NCI-H2107 treated with DMSO at 0.1 percent for 48 hours (cell line): ENCODE measurements around the gene SPEF2.
"Not testable (repeated sequence)": the region's sequence is repeated elsewhere in the genome, so short reads cannot be mapped to it uniquely, and the experiment has no call there.

Experiments used
- DNase-seq: peaks from one replicate; lab custom pipeline; 2025; ENCODE audit not compliant: unreplicated experiment; lab: John Stamatoyannopoulos, UW

SPEF2 gene

DNA sequence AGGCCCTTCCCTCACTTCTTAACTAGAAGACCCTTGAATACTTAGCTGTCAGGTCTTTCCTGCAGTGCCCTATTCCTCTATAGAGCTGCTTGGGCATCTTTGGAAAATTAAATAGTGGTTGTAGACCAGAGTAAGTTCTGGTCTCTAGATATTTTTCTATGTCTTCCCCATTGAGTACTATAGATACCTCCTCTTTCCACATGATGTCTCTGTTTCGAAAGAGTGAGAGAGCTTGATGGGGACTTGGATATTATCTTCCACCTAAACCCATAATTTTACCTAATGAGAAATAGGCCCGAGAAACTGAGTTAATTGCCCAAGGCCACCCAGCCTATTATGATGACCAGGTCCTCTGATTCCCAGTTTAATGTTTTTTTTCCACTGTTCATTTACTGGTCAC lies 40.2 kb downstream of the SPEF2 start:
- no peak for DNase-seq

- no peak for DNase-seq
These were observed 41.9 kb downstream of the SPEF2 start for GRCh38 chr5:35659556-35659955.

DNA sequence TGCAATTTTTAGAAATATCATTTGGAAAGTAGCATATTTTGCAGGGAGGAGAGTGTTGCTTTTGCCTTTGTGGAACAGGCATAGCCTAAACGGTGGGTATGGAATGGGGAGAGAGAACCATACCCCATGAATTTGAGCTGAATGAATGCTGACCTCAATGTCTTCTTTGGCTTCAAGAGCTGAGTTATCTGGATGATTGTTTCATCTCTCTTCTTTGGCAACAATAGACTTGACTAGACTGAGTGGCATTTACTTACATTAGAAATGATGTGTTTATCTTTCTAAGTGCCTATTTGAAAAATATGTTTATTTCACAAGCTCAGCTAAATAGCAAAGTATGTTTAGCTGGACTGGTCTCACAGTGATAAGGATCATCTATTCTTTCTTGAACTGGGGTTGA lies 42.8 kb downstream of the SPEF2 start:
- no peak for DNase-seq

GRCh38 chr5:35664584-35664983 lies 46.9 kb downstream of the SPEF2 start:
- DNase-seq = no peak

DNA sequence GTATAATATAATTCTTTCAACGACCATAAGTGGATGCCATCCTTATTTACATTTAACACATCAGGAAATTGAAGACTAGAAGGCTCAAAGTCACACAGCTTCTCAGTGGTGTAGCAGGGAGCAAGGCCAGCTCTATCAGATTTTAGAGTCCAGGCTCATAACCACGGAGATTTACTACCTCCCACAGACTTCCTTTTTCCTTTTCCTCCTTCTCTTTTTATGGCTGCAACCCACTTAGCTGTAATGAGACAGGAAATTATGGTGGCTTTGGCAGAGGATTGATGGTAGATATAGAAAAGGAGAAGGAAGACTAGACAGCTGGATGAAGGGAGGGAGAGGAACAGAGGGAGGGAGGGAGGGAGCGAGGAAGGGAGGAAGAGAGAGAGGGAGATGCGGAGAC lies 47.4 kb downstream of the SPEF2 start:
- DNase-seq = no peak

GRCh38 chr5:35668319-35668718 lies 50.7 kb downstream of the SPEF2 start:
- DNase-seq = no peak

GRCh38 chr5:35668794-35669193 lies 51.1 kb downstream of the SPEF2 start:
- no peak for DNase-seq

DNA sequence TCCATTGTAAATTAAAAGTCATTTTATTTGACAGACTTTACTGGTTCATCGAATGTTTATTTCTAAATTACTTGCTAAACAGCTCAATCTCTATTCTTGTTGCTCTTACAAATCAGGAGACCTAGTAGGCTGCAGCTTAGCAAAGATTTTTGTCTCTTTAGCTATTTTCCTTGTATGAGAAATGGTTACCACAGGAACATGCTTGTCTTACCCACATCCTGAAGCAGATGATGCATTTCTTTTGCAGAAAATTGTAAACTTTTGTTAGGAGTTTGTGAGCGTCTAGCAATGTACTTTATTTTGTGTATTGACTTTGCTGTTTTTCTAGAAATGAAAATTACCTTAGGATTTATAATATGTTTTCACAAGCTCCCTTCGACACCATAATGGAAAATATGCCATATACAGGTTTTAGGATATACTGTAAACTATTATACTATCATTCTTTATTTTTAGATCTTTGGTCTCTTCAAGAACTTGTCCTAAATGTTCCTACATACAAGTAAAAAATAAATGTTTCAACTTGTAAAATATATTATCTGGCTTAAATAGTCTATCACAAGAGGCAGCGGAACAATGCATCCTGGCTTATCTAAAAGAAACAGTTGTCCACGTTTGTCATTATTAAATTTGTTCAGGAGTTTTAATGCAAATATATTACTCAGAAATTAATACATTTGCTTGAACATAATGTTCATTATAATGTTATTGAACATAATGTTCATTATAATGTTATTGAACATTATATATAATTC lies 54.1 kb downstream of the SPEF2 start:
- DNase-seq = no peak

DNA sequence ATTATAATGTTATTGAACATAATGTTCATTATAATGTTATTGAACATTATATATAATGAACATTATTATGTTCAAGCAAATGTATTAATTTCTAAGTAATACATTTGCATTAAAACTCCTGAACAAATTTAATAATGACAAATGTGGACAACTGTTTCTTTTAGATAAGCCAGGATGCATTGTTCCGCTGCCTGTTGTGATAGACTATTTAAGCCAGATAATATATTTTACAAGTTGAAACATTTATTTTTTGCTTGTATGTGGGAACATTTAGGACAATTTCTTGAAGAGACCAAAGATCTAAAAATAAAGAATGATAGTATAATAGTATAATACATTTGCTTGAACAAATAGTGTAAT lies 54.6 kb downstream of the SPEF2 start:
- DNase-seq = not testable (repeated sequence)

DNA sequence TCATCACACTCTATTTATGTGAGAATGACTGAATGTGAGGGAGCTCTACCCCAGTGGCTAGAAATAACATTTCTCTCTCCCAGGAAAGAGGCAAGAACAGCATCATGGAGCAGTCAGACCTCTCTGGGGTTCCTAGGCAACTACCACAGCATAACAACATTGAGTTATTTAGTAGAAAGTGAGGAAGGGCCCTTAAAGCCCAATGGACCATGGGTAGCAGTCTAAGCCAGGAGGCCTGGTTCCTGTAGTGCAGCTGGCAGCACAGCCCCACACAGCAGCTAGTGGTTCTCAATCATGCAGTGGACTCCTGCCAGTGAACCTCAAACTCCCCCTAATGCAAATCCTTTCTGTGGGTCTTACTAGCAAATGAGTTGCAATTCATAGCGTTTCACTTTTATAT lies 55.3 kb downstream of the SPEF2 start:
- no peak for DNase-seq

DNA sequence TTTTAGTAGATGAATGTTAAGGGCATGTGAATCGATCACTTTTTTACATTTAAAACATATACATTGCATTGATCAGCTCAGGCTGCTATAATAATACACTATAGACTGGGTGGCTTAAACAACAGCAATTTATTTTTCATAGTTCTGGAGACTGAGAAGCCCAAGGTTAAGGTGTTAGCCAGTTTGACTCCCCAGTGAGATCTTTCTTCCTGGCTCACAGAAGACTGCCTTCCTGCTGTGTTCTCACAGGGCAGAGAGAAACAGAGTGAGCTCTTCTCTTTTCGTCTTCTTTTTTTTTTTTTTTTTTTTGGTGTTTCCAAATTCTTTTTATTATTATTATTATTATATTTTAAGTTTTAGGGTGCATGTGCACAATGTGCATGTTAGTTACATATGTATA lies 56.4 kb downstream of the SPEF2 start:
- DNase-seq = no peak

GRCh38 chr5:35675392-35675791 lies 57.7 kb downstream of the SPEF2 start:
- DNase-seq = no peak

DNA sequence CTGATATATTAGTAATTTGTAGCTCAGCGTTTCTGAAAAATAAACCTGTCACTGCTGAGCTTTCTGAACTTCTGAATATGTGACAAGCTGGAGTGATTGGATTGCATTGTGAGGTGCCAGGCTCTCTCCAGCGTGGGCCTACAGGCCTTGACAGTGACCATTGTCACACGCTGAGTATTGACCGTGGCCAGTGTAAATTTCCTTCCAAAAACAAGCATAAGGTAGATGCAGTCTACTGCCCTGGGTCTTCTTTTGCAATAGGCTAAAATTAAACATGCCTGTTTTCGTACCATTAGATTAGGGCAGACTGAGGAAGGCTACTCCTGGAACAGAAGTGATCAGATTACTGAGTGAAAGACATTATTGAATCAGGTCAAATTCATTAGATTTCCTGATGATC lies 60.2 kb downstream of the SPEF2 start:
- DNase-seq = no peak

- DNase-seq = no peak
These were observed 61.0 kb downstream of the SPEF2 start for GRCh38 chr5:35678661-35679060.

GRCh38 chr5:35679357-35679756 lies 61.7 kb downstream of the SPEF2 start:
- no peak for DNase-seq

- DNase-seq = no peak
These were observed 64.2 kb downstream of the SPEF2 start for GRCh38 chr5:35681911-35682310.

GRCh38 chr5:35683466-35683865 lies 65.8 kb downstream of the SPEF2 start:
- DNase-seq = no peak

- no peak for DNase-seq
These were observed 67.5 kb downstream of the SPEF2 start for GRCh38 chr5:35685161-35685560.

- no peak for DNase-seq
These were observed 70.3 kb downstream of the SPEF2 start for GRCh38 chr5:35687961-35688360.

- no peak for DNase-seq
These were observed 76.8 kb downstream of the SPEF2 start for GRCh38 chr5:35694481-35694880.

GRCh38 chr5:35698047-35698808 lies 80.6 kb downstream of the SPEF2 start:
- DNase-seq = no peak

- DNase-seq = no peak
These were observed 90.0 kb downstream of the SPEF2 start for GRCh38 chr5:35707659-35708058.

DNA sequence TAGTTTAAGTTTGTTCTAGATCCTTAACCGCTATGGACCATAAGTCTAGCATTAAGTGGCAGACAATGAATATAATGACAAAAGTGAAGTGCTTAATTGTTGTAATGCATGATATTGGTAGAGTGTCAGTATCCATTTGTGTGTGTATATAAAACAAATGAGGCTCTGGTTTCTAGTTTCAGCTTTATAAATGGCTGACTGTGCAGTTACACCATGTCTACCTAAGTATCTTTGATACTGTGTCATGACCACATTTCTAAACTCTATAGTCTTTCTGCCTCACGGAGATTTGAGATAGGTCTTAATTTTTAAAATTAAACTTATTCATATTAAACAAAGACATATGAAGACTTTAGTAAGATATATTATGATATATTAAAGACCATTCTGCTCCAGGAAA lies 92.0 kb downstream of the SPEF2 start:
- DNase-seq = no peak
